ENCODE data around the gene SMC3. TPM values are rescaled to one million over a fixed set of nuclear protein-coding genes. Genes with fewer than 3 reads are reported as not detected.
A peak's percentile ranks its signal among the peaks of the same experiment; 100 is the strongest.

The SMC3 gene
- total RNA-seq (2014; rRNA removed) (18.4 and 20.3 TPM in 2 replicates), Bru-seq, nascent RNA (percentile 83 among the genes with signal in this experiment), BruChase-seq, experiment 1, labeled RNA remaining after a 6-hour chase (percentile 87 among the genes with signal in this experiment), BruChase-seq, experiment 2, labeled RNA remaining after a 2-hour chase (percentile 82 among the genes with signal in this experiment)
- long read RNA-seq, full-length matches to known transcripts = 9 of 60 reads
- long read RNA-seq, partial matches to known transcripts = 46 of 60 reads
- long read RNA-seq, other reads (novel, unspliced or antisense) = 5 of 60 reads

- peak; percentile 89 for ATAC-seq
- peak within 1 kb of the TSS; percentile 87 for H2AFZ ChIP-seq (ENCODE audit: low read length)
- H3K9me3 ChIP-seq (ENCODE audit: low read length) = no peaks in the 10 kb centered on the region
- H3F3A ChIP-seq (ENCODE audit: low read length, unreplicated experiment) = no peaks in the 10 kb centered on the region
- H3K27me3 ChIP-seq (ENCODE audit: low read length) = no peaks in the 10 kb centered on the region
- intact Hi-C loops (cut with micrococcal nuclease) = loop anchor here (5.0 kb wide), 2 partner anchors 155 to 260 kb away; no protein-coding TSS in a partner anchor
- peak within 1 kb of the TSS; percentile 82 for H3K4me2 ChIP-seq (ENCODE audit: low read length)
- peak within 1 kb of the TSS; percentile 91 for H3K4me3 ChIP-seq (ENCODE audit: low read length)
- DNase-seq = peak; percentile 85
- H3K36me3 ChIP-seq (ENCODE audit: low read depth, low read length) = peaks cover 5% of the 10 kb centered on the region; the same call in 1 of the 2 replicates
- H3K27ac ChIP-seq (ENCODE audit: low read length) = peak within 1 kb of the TSS; percentile 74
- ChIA-PET POLR2A (ENCODE audit: unreplicated experiment) (no interaction called here), CTCF (no interaction called here)
- H3K9ac ChIP-seq (ENCODE audit: low read length) = peak within 1 kb of the TSS; percentile 92
- no peak for TF ChIP-seq EZH2phosphoT487 (IDR thresholded peaks at IDR 0.05; ENCODE audit: borderline replicate concordance, low read length)
- TF ChIP-seq CTCF (conservative IDR thresholded peaks at IDR 0.05; ENCODE audit: low read depth, low read length) = no peak
- TF ChIP-seq EZH2 (IDR thresholded peaks at IDR 0.05; ENCODE audit: low read length, unreplicated experiment) = no peak
- H4K20me1 ChIP-seq (ENCODE audit: low read length) = no peaks in the 10 kb centered on the region
- H3K79me2 ChIP-seq (ENCODE audit: low read length) = peaks cover 50% of the 10 kb centered on the region
- H3K4me1 ChIP-seq (ENCODE audit: insufficient read depth, low read length) = peaks cover 15% of the 10 kb centered on the region
- no peaks in the 10 kb centered on the region for H3K9me2 ChIP-seq (replicated peaks; ENCODE audit: low read length)
- no TSS peak for BruUV-seq (replicated peaks)
Observed at GRCh38 chr10:110567201-110568054, at the start of gene SMC3. SMC3 (plus strand) TSS chr10:110567695; CDS start chr10:110567817, 122 bp downstream.

- Histone ChIP-seq H3K9me3 (ENCODE audit: low read length) (no peaks in the 10 kb centered on the region), H3K36me3 (ENCODE audit: low read depth, low read length) (no peaks in the 10 kb centered on the region; the same call in 1 of the 2 replicates), H3K27ac (ENCODE audit: low read length) (no peak overlapping the region), H3K4me2 (ENCODE audit: low read length) (no peak overlapping the region), H3K79me2 (ENCODE audit: low read length) (no peaks in the 10 kb centered on the region), H2AFZ (ENCODE audit: low read length) (no peak overlapping the region), H3K4me1 (ENCODE audit: insufficient read depth, low read length) (peaks cover 30% of the 10 kb centered on the region), H3K4me3 (ENCODE audit: low read length) (no peak overlapping the region), H3K9ac (ENCODE audit: low read length) (no peak overlapping the region), H3K27me3 (ENCODE audit: low read length) (no peaks in the 10 kb centered on the region), H4K20me1 (ENCODE audit: low read length) (no peaks in the 10 kb centered on the region), H3K9me2 (replicated peaks; ENCODE audit: low read length) (no peaks in the 10 kb centered on the region), H3F3A (ENCODE audit: low read length, unreplicated experiment) (no peaks in the 10 kb centered on the region)
- DNase-seq = no peak
- no peak for TF ChIP-seq CTCF (conservative IDR thresholded peaks at IDR 0.05; ENCODE audit: low read depth, low read length)
- TF ChIP-seq EZH2phosphoT487 (IDR thresholded peaks at IDR 0.05; ENCODE audit: borderline replicate concordance, low read length) = no peak
- no peak for TF ChIP-seq EZH2 (IDR thresholded peaks at IDR 0.05; ENCODE audit: low read length, unreplicated experiment)
- no TSS peak for BruUV-seq (replicated peaks)
- intact Hi-C loops (cut with micrococcal nuclease) = no loop called here
- ChIA-PET POLR2A (ENCODE audit: unreplicated experiment) (no interaction called here), CTCF (no interaction called here)
- no peak for ATAC-seq
Observed at GRCh38 chr10:110522365-110522988, 45.0 kb upstream of the SMC3 start.
